Stimulated activated CD8-positive, alpha-beta memory T cell treated with anti-CD3 and anti-CD28 coated beads, Interleukin-2, amount 100 ng/mL, for 1 hour (primary cell): ENCODE results near the gene SOX11.
"Not testable (repeated sequence)": the region's sequence is repeated elsewhere in the genome, so short reads cannot be mapped to it uniquely, and the experiment has no call there.

ENCODE experiments used
- DNase-seq, 2 donors: peaks; one replicate each; pipeline ENCODE4 v3.0.0-alpha.2; 2020; ENCODE audit warnings: low read depth in 2 of 2

Gene SOX11

DNA sequence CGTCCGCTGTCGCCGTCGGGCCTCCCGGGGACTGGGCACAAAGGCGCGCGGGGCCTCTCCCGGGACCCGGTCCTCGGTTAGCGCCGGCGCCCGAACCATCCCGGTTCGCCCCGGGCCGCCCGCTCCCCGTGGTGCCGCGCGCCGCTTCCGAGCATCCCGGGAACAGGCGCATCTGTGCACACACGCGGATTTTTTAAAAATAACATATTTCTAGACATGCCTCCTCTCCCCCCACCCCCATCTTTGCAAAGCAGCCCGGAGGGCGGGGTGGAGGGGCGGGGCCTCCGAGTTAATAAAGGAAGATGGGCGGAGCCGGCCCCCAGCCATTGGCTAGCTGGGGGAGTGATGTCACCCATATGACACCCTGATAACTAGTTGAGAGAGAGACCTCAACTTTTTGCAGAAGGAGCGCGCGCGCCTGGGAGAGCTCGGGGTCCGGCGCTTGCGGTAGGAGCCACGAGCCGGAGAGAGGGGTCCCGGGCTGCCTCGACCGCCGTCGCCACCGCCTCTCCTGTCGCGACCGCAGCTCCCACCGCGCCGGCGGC lies at the start of gene SOX11:
SOX11 (plus strand) TSS at position 400 of the 545 bp plus-strand sequence. CDS start 338 bp downstream, outside the sequence.
- no peak for DNase-seq

- not testable (repeated sequence) for DNase-seq
Measured at GRCh38 chr2:5652734-5653133, 39.5 kb upstream of the SOX11 start.

DNA sequence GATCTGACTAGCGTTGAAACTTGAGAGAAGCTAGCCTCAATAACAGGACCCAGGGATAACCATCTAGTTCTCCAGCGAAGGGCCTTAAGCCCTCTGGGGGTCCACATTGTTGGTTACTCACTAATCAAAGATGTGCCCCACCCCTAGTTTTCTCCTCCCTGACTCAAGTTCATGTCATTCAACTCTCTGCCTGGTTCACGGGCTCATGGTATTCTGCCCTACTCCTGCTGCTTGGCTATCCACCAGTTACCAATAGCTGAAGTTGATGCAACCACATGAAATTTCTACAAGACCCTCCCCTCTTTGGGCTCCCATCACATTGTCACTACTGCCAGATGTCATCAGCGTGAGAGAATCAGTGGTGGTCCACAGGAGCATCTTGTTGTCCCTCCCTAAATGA lies 38.4 kb upstream of the SOX11 start:
- DNase-seq, result not testable (repeated sequence)

GRCh38 chr2:5657231-5657630 lies 35.0 kb upstream of the SOX11 start:
- DNase-seq, result no peak

DNA sequence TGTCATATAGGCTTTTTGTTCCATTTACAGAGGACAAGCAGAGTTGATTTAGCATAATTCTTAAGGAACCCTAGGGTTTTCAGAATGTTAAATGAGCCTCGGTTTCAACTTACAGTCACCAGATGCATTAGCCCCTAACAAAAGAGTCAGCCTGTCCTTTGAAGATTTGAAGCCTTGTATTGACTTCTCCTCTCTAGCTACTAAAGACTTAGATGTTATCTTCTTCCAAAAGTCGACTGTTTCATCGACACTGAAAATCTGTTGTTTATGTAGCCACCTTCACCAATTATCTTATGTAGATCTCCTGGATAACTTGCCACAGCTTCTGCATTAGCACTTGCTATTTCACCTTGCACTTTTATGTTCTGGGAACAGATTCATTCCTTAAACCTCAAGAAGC lies 31.6 kb upstream of the SOX11 start:
- no peak for DNase-seq

GRCh38 chr2:5661362-5661761 lies 30.8 kb upstream of the SOX11 start:
- no peak for DNase-seq

- no peak for DNase-seq
Measured at GRCh38 chr2:5664278-5664681, 27.9 kb upstream of the SOX11 start.

DNA sequence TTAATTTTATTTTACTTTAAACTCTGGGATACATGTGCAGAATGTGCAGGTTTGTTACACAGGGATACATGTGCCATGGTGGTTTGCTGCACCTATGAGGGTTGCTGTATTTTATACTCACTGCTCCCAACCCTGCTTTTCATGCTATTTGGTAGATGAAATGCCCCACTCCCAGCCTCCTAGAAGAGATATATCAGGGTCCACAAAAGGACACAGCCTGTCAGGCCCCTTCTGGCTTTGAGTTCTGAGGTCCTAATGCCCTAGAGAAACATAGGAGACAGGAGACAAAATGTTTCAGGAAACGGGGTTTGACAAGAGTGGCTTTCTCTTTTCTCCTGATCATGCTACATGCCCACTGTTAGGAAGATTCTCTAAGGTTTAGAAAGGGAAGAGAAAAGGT lies 27.1 kb upstream of the SOX11 start:
- DNase-seq, result no peak

- DNase-seq, result no peak
Measured at GRCh38 chr2:5666798-5667197, 25.4 kb upstream of the SOX11 start.

- not testable (repeated sequence) for DNase-seq
Measured at GRCh38 chr2:5667655-5668054, 24.5 kb upstream of the SOX11 start.

GRCh38 chr2:5668682-5669250 lies 23.4 kb upstream of the SOX11 start:
- no peak for DNase-seq

DNA sequence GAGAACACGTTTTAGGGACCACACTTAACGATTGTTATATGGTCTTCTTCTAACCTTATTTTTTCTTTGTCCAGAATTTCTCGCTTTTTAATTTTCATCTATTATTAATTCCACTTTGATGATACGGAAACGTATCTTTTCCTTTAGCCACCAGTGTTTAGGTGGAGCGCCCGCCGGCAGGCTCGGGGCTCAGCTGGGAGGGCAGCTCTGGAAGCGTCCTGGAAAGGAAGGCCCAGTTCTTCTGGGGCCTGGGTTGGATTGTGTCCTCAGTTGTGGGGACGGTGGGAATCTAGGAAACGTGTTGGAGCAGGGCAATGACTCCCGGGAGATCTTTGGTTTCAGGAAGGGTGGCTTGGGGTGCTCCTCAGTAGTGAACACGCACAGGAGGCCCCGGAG lies 19.4 kb upstream of the SOX11 start:
- no peak for DNase-seq

DNA sequence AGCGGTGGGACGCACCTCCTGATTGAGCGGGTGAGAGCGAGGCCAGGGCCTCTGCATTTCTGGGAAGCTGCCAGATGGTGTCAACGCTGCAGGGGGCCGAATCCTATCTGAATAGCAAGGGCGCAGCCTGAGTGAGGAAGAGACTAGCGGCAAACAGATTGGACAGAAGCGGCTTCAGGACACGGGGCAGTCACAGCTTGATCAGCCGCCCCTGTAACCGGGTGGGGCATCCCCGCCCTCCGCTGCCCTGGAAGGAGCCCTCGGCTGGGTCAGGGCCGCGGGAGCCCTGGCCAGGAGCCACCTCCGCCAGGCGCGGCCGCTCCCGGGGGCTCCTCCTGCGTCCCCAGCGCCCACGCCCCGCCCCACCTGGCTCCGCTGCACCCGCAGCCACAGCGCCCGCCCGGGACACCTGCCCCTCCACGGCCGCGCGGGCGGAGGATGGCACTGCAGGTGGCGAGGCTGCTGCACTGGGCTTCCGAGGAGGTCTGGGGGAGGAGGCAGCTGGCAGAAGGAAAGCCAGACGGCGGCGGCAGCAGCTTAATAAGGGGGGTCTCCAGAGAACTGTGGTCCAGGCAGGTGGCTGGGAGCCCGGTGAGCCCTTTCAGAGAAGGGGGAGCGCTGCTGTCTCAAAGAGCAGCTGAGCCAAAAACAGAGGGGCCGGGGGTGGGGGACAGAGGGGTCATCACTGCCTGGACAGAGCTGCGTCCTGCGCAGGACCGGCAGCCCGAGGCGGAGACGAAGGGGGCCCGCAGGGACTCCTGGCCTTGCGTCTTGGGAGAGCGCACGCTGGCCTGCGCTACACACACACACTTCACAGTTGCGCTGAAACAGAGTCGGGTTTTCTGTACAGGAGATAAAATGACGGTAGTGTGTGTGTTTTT lies 18.8 kb upstream of the SOX11 start:
- no peak for DNase-seq

GRCh38 chr2:5674026-5674340 lies 18.2 kb upstream of the SOX11 start:
- DNase-seq, result no peak

- no peak for DNase-seq
Measured at GRCh38 chr2:5677133-5677532, 15.1 kb upstream of the SOX11 start.

- no peak for DNase-seq
Measured at GRCh38 chr2:5683471-5683870, 8.7 kb upstream of the SOX11 start.

DNA sequence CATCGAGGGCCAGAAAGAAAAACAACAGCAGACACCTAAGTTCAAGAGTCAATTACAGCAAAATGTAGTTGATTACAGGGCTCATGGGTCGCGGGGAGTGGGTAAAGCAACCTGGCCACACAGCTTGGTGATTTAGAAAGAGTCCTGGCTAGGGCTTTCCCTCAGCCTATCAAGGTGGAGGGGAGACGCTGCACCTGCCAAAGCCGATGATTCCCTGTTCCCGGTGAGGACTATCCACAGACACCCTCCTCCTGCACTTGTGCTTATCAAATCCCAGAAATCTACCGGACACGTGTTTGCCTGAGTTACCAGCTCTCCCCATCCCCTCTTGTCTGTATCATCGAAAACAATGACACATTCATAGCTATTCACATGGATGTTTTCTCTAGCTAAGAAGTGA lies 7.0 kb upstream of the SOX11 start:
- DNase-seq, result no peak

- no peak for DNase-seq
Measured at GRCh38 chr2:5686068-5686467, 6.1 kb upstream of the SOX11 start.

DNA sequence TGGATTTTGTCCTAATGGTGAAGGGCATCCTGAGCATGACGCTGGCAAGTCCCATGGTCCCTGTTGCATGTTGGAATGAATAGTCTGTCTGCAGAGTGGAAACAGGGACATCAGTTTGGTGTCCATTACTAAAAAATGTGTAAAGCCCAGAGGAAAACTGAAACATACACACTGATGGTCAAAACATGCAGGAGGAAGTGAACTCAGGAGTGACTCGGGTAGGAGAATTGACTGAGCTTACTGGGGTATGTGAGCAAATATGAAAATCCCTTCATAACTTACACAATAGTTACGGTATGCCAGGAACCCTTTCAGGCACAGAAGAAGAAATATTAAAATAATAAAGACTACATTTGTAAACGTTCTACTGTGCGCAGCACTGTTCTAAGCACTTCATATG lies 5.6 kb upstream of the SOX11 start:
- no peak for DNase-seq

- DNase-seq, result no peak
Measured at GRCh38 chr2:5689750-5690149, 2.4 kb upstream of the SOX11 start.

GRCh38 chr2:5690286-5690685 lies 1.9 kb upstream of the SOX11 start:
- no peak for DNase-seq

DNA sequence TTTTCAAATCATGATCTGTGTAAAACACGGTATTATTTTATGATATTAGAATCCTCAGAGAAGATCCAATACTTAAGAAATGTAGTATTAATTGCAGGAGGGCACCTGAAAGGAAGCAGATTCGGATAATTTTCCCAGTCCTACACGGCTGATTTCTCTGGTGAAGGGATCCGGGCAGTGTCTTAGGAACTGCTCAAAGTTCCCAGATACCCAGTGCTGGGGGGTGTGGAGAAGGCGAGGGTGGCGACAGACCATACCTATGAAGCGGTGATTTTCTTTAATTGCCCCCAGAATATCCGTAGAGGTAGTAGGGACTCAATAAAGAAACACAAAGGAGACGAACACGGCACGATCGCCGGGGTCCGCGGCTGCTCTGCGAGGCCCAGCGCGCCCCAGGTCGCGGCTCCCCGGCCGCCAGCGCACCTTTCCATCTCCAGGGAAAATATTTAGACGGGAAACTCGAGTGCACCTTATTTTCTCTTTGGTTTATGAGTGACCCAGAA lies 1.4 kb upstream of the SOX11 start:
- no peak for DNase-seq
